Muscle layer of colon (tissue), 2 donors: ENCODE data around the gene SEC14L1.
"Not testable (repeated sequence)": the region's sequence is repeated elsewhere in the genome, so short reads cannot be mapped to it uniquely, and the experiment has no call there.

Experiments
- H3K27ac ChIP-seq: one replicate; pipeline ENCODE4 v1.7.0; 2013; ENCODE audit warnings: low read depth, mild to moderate bottlenecking, low read length, moderate library complexity
- H3K27me3 ChIP-seq, 2 donors: one replicate each; pipeline ENCODE4 v1.7.0; 2013; ENCODE audit warnings: low read length in 2 of 2, mild to moderate bottlenecking in 2 of 2; ENCODE audit not compliant: insufficient read depth in 2 of 2, control insufficient read depth in 1 of 2
- H3K36me3 ChIP-seq: one replicate; pipeline ENCODE4 v1.7.0; 2013; ENCODE audit warnings: mild to moderate bottlenecking, low read length; ENCODE audit not compliant: insufficient read depth
- H3K4me1 ChIP-seq: one replicate; pipeline ENCODE4 v1.7.0; 2013; ENCODE audit warnings: mild to moderate bottlenecking, low read length; ENCODE audit not compliant: insufficient read depth
- H3K4me3 ChIP-seq, 2 donors: one replicate each; pipeline ENCODE4 v1.7.0; 2013; ENCODE audit warnings: low read length in 2 of 2, low read depth in 1 of 2, mild to moderate bottlenecking in 1 of 2, moderate library complexity in 1 of 2
- H3K9ac ChIP-seq: one replicate; pipeline ENCODE4 v1.7.0; 2013; ENCODE audit warnings: low read length
- H3K9me3 ChIP-seq: one replicate; pipeline ENCODE4 v1.7.0; 2013; ENCODE audit warnings: mild to moderate bottlenecking, low read length
- donor health status: abdominal sarcoma.
- donor health status: Adenocarcinoma of cecum.

The SEC14L1 gene

DNA sequence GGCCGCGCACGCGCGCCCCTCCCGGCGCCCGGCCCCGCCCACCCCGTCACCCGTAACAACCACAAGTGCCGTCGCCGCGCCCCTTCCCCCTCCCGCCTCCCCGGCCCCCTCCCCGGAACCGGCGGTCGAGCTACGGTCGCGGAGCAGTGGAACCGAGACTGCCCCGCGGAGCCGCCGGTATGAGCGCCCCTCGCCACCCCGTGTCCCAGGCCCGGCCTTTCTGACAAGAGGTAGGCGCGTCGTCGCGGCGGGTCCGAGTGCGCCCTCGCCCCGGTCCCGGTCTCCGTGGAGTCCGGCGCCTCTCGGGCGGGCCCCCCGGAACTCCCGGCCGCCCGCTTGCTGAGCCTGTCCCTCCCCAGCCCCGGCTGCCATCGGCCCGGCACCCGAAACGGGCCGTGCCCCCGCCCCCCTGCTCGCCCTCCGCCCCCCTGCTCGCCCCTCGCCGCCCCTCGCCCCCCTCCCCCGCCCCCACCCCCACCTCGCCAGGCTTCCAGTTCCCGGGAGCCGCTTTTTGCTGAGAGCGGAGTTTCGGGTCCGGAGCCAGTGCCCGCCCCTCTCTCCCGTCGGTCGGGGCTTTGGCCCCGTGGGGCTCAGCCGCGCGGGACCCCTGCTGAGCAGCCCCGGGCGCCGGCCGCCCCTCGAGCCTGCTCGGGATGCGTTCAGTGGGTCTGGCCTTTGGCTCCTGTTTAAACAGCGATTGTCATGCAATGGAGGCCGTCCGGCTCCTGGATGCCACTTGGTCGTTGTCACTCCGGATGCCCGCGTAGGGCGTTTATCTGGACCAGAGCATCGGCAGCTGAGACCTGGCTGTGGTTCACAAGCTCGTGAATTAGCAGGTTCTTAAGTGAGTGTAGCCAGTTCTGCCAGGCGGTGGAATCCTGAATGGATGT is at the start of gene SEC14L1:
Gene SEC14L1 (plus strand): TSS at position 92 of the 890 bp plus-strand sequence. CDS start 2,628 bp downstream, outside the sequence.
- peaks cover 10% of the 10 kb centered on the region for H3K36me3 ChIP-seq
- H3K9me3 ChIP-seq: no peaks in the 10 kb centered on the region
- peak within 1 kb of the TSS; percentile 86 for H3K27ac ChIP-seq
- peaks cover 30% of the 10 kb centered on the region for H3K4me1 ChIP-seq
- peak within 1 kb of the TSS; percentile 63 to 69 for H3K4me3 ChIP-seq
- no peaks in the 10 kb centered on the region for H3K27me3 ChIP-seq
- peak within 1 kb of the TSS; percentile 68 for H3K9ac ChIP-seq

DNA sequence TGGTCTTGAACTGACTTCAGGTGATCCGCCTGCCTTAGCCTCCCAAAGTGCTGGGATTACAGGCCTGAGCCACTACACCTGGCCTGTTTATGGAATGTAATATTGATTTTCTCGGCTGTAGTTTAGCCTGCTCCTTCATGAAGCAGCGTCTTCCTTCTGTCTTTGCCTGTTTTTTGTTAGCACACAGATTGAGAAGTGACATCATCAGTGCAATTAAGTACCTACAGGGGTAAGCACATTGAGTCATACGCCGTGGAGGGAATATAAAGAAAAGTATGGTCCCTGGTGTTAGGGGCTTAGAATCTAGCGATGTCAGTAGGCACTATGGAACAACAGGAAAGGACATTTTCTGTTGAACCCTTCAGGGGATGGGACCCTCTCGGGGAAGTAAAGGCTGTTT is 48.7 kb upstream of the SEC14L1 start:
- Histone ChIP-seq H3K9me3 (no peaks in the 10 kb centered on the region), H3K36me3 (peaks cover 37% of the 10 kb centered on the region), H3K27me3 (no peaks in the 10 kb centered on the region), H3K27ac (no peak overlapping the region), H3K9ac (no peak overlapping the region), H3K4me3 (no peak overlapping the region), H3K4me1 (peaks cover 29% of the 10 kb centered on the region)

DNA sequence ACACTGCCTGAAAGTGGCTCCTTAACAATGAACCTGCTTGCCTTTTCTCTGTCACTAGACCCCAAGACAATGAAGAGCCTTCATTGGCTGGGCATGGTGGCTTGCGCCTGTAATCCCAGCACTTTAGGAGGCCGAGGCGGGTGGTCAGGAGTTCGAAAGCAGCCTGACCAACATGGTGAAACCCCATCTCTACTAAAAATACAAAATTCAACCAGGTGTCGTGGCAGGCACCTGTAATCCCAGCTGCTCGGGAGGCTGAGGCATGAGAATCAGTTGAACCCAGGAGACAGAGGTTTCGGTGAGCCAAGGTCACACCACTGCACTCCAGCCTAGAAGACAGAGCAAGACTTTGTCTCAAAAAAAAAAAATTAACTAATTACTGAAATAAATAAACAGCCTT is 45.3 kb upstream of the SEC14L1 start:
- no peak overlapping the region for H3K9ac ChIP-seq
- H3K4me1 ChIP-seq: peaks cover 37% of the 10 kb centered on the region
- H3K27ac ChIP-seq: no peak overlapping the region
- H3K27me3 ChIP-seq: no peaks in the 10 kb centered on the region
- no peak overlapping the region for H3K4me3 ChIP-seq
- H3K36me3 ChIP-seq: peaks cover 36% of the 10 kb centered on the region
- no peaks in the 10 kb centered on the region for H3K9me3 ChIP-seq

DNA sequence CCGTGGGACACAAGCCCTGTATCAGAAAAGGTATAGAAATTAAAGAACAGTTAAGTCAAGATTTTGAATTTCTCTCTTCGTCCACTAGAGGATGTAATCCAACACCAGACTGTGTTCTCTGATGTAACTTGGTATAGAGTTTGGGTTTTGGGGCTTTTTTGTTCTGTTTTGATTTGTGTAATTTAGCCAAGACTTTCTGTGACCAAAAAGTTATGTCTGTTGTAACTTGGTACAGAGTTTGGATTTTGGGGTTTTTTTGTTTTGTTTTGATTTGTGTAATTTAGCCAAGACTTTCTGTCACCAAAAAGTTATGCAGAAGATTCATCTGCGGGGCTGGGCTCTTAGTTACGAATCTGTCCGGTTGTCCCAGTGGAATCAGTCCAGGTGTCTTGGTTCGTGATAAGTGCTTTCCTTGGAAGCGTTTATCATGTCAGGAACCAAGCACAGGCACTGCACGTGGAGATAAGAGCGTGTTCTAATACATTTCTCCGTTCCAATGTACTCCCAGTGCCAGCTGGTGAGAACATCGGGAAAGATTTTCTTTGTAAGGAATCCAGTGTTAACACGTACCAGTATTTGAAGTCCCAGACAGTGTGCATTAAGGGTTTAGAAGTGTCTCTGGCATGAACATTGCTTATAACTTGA is 44.1 kb upstream of the SEC14L1 start:
- H3K9ac ChIP-seq: peak overlapping the region; percentile 54
- H3K4me1 ChIP-seq: peaks cover 37% of the 10 kb centered on the region
- H3K9me3 ChIP-seq: no peaks in the 10 kb centered on the region
- peak overlapping the region in 1 of 2 donors; percentile 31 for H3K4me3 ChIP-seq
- peaks cover 27% of the 10 kb centered on the region for H3K36me3 ChIP-seq
- no peaks in the 10 kb centered on the region for H3K27me3 ChIP-seq
- H3K27ac ChIP-seq: peak overlapping the region; percentile 56

DNA sequence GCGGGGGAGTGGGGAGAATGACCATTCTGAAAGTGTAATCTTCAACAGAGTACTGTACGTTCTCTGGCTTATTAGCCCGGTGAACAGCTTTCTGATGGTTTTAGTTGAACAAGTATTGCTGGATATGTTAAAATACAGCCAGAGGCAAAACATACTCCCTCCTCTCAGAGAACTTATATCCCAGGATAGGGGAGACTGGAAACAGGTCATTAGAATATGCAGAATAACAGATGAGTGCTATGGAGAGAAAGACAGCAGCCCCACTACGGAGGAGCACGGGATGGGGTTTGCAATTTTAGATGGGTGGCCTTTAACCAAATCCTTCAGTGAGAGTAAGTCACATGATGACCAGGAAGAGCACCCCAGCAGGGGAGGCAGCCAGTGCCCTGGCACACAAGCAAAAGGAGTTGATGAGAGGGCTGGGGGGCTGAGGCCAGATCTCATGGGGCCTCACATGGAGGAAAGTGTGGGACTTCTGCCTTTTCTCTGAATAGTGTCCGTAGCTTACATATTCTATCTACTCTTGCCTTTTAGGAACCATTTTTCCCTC is 43.1 kb upstream of the SEC14L1 start:
- no peak overlapping the region for H3K9ac ChIP-seq
- H3K4me1 ChIP-seq: peaks cover 37% of the 10 kb centered on the region

DNA sequence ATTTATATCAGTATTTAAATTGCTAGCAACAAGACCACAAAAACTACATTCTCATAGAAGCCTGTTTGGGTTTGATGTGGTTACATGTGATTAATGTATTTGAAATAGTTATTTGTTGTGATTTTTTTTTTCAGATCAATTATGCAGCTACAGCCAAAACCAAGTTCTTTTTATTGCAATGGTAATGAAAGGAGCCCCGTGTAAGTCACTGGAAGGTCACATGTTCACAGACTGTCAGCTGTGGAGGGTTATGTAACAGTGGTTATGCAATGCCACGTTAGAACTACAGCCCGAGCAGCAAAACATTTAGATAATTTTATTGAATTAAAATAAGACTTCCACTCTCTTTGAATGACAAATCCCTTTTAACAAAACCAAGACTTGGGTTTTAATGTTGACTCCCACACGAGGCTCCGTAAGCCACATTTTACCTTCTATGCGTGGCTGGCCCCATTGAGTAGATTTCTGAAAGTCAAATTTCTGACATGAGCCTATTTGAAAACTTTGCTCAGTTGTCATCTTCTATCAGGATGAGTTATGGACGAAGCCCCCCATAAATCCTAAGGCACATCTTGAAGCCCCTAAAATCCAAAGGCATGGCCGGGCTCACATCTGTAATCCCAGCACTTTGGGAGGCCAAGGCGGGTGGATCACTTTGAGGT is 41.8 kb upstream of the SEC14L1 start:
- Histone ChIP-seq H3K4me3 (peak overlapping the region in 1 of 2 donors; percentile 21), H3K4me1 (peaks cover 37% of the 10 kb centered on the region), H3K9ac (peak overlapping the region; percentile 23), H3K27me3 (no peaks in the 10 kb centered on the region), H3K9me3 (no peaks in the 10 kb centered on the region), H3K27ac (peak overlapping the region; percentile 76), H3K36me3 (peaks cover 15% of the 10 kb centered on the region)

More for the DNA sequence above, 43.1 kb upstream of the SEC14L1 start:
- H3K36me3 ChIP-seq: peaks cover 27% of the 10 kb centered on the region
- H3K4me3 ChIP-seq: no peak overlapping the region
- no peaks in the 10 kb centered on the region for H3K27me3 ChIP-seq
- H3K27ac ChIP-seq: peak overlapping the region; percentile 3
- H3K9me3 ChIP-seq: no peaks in the 10 kb centered on the region

DNA sequence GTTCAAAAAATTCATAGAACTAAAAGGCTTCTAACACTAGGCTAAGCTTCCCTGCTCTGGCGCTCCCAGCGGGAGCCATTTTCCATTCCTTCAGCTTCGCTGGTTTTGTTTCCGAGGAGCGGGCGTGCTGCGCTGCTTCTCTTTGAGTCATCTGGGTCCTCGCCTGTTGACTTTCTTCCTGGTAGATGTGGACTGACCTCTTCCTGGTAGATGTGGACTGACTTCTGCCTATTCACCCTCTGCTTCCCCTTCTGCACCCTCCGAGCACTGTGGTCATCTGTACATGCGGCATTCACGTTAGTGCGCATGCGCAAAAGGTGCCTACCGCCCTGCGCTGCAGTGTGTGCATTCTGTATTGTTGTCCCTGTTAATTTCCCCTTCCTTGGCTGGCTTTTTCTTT is 40.8 kb upstream of the SEC14L1 start:
- peaks cover 6% of the 10 kb centered on the region for H3K36me3 ChIP-seq
- H3K27me3 ChIP-seq: no peaks in the 10 kb centered on the region
- peaks cover 37% of the 10 kb centered on the region for H3K4me1 ChIP-seq
- no peak overlapping the region for H3K27ac ChIP-seq
- H3K9ac ChIP-seq: no peak overlapping the region
- no peak overlapping the region for H3K4me3 ChIP-seq
- no peaks in the 10 kb centered on the region for H3K9me3 ChIP-seq

DNA sequence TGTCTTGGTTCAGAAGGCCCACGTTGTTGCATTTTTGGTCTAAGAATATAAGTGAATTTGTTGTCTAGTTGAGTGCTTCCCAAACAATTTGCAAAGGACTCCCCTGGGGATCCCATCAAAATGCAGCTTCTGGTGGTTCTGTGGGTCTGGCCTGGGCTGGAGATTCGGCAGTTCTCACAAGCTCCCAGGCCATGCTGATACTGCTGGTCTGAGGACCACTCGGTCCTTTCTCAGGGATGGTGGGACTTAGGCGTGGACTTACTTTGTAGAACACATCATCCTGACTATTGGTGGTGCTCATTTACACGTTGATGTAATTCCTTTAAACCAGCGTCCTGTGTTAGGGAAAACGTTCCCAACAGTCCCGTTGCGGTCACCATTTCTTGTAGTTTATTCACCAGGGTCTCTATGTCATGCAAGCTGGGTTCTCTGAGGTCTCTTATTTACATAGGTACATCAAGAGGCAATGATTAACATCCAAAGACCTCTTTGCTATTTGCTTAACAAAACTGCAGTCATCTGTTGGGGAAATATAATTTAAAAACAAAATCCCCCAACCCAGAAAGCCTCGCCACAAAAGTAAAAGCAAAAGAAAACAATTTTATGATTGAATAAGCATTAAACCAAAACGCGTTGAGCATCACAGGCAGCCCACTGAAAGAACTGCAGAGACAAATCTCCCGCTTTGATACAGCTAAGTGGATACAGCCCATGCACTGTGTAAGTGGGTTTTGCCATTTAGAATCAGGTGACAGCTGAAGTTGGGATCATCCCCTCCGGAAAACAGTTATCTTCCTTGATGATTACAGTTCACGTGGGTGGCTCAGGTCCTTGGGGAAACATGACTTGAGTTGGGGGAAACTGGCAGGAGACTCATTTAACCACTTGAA is 39.0 kb upstream of the SEC14L1 start:
- Histone ChIP-seq H3K27ac (no peak overlapping the region), H3K4me3 (no peak overlapping the region), H3K9ac (no peak overlapping the region), H3K9me3 (no peaks in the 10 kb centered on the region), H3K36me3 (no peaks in the 10 kb centered on the region), H3K4me1 (peaks cover 28% of the 10 kb centered on the region), H3K27me3 (no peaks in the 10 kb centered on the region)

DNA sequence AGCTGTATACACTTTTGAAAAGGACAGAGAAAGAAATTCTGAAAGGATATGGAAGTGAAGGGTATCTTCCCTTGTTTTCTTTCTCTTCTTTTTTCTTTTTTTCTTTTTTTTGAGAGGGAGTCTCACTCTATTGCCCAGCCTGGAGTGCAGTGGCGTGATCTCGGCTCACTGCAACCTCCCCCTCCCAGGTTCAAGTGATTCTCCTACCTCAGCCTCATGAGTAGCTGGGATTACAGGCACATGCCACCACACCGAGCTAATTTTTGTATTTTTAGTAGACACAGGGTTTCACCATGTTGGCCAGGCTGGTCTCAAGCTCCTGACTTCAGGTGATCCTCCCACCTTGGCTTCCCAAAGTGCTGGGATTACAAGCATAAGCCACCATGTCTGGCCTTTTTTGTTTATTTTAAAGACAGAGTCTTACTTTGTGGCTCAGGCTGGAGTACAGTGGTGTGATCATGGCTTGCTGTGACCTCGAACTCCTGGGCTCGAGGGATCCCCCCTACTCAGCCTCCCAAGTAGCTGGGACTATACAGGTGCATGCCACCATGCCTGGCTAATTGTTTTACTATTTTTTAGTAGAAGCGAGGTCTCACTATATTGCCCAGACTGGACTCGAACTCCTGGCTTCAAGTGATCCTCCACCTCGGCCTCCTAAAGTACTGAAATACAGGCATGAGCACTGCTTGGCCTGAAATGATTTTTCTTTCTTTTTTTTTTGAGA is 38.2 kb upstream of the SEC14L1 start:
- H3K4me3 ChIP-seq, H3K36me3 ChIP-seq, H3K9ac ChIP-seq, H3K27me3 ChIP-seq, H3K9me3 ChIP-seq, H3K27ac ChIP-seq: not testable (repeated sequence)
- H3K4me1 ChIP-seq: peaks cover 20% of the 10 kb centered on the region

DNA sequence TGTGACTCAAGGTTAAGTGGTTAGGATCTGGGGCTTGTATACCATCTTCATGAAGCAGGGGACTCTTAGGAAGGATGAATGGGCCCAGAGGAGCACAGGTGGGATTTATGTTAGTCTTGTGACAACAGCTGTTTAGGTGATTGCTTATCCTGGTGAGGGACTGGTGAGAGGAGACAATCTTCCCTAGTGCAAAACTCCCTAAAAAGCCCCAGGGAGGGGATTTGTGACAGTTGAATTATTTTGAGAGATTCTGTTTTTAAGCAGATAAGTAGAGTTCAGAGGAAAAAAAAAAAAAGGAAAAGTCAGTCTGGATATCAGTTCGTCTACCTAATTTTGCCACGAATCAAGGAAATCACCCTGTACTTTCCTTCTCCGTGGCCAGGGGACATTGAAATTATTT is 35.1 kb upstream of the SEC14L1 start:
- Histone ChIP-seq H3K4me3 (no peak overlapping the region), H3K4me1 (peaks cover 8% of the 10 kb centered on the region), H3K27me3 (no peaks in the 10 kb centered on the region), H3K9me3 (no peaks in the 10 kb centered on the region), H3K36me3 (no peaks in the 10 kb centered on the region), H3K27ac (no peak overlapping the region), H3K9ac (no peak overlapping the region)
